Measurements from ENCODE around the gene CEP135. TPM values are rescaled to one million over a fixed set of nuclear protein-coding genes. Genes with fewer than 3 reads are reported as not detected.

CEP135 gene
- polyA plus RNA-seq, 1 of the 3 experiments (the other 2 are of a cell fraction): 1.6 TPM

- Histone ChIP-seq H2AFZ (ENCODE audit: low read depth) (no peak overlapping the region), H3K27ac (ENCODE audit: low read depth in 2 of 2, low read length in 1 of 2) (no peak overlapping the region), H4K20me1 (ENCODE audit: insufficient read depth) (no peaks in the 10 kb centered on the region), H3K36me3 (replicated peaks in 1 of 2; ENCODE audit: control insufficient read depth in 1 of 2, insufficient read depth in 2 of 2, low read length in 1 of 2) (no peaks in the 10 kb centered on the region), H3K9me3 (no peaks in the 10 kb centered on the region), H3K9me2 (no peaks in the 10 kb centered on the region), H3F3A (replicated peaks; ENCODE audit: insufficient read depth) (no peaks in the 10 kb centered on the region), H3K4me1 (ENCODE audit: control insufficient read depth in 1 of 2, insufficient read depth in 2 of 2, low read depth in 1 of 2, low read length in 1 of 2) (peaks cover 0 to 20% of the 10 kb centered on the region in 2 experiments; a peak in 3 of 4 replicates), H3K4me2 (no peak overlapping the region), H3K4me3 (ENCODE audit: low read depth in 2 of 2, low read length in 1 of 2) (no peak overlapping the region), H3K79me2 (ENCODE audit: insufficient read depth) (no peaks in the 10 kb centered on the region; the same call in 1 of the 2 replicates), H3K27me3 (ENCODE audit: insufficient read depth) (no peaks in the 10 kb centered on the region), H3K9ac (no peak overlapping the region)
- CTCF ChIA-PET: interaction anchor here (1.4 to 3.6 kb wide), 2 partner anchors 105 to 248 kb away, joined by 5 to 32 read pairs; partner anchors contain the start of gene CEP135
- WGBS (ENCODE audit: low lambda C conversion rate): 91% methylated on average over 5 of the region's 5 CpGs
- DNase-seq: no peak
- TF ChIP-seq USF2 (IDR thresholded peaks at IDR 0.05; ENCODE audit: borderline replicate concordance, low read depth, low read length): no peak
- no peak for TF ChIP-seq ZBTB33 (IDR thresholded peaks at IDR 0.05; ENCODE audit: borderline replicate concordance, low read depth)
- TF ChIP-seq NRF1 (IDR thresholded peaks at IDR 0.05; ENCODE audit: low read depth, low read length): no peak
- TF ChIP-seq GABPA (IDR thresholded peaks at IDR 0.05; ENCODE audit: low read depth): no peak
- no peak for TF ChIP-seq SIN3A (IDR thresholded peaks at IDR 0.05; ENCODE audit: borderline replicate concordance, low read depth, low read length)
- no peak for TF ChIP-seq TEAD4 (IDR thresholded peaks at IDR 0.05; ENCODE audit: borderline replicate concordance, insufficient read depth)
- no peak for TF ChIP-seq EP300 (IDR thresholded peaks at IDR 0.05; ENCODE audit: borderline replicate concordance in 1 of 2, low read depth in 1 of 2, low read length in 1 of 2)
- TF ChIP-seq PBX3 (IDR thresholded peaks at IDR 0.05): no peak
- no peak for TF ChIP-seq NFIC (IDR thresholded peaks at IDR 0.05; ENCODE audit: borderline replicate concordance)
- no peak for TF ChIP-seq JUND (IDR thresholded peaks at IDR 0.05)
- no peak for TF ChIP-seq MEF2A (IDR thresholded peaks at IDR 0.05; ENCODE audit: borderline replicate concordance, low read depth)
- no peak for TF ChIP-seq FOXJ3 (CRISPR knock-in tag; IDR thresholded peaks at IDR 0.05)
- no peak for TF ChIP-seq USF1 (IDR thresholded peaks at IDR 0.05; ENCODE audit: borderline replicate concordance, low read depth)
- TF ChIP-seq MXI1 (IDR thresholded peaks at IDR 0.05; ENCODE audit: low read depth, low read length): no peak
- no peak for TF ChIP-seq RAD21 (IDR thresholded peaks at IDR 0.05; ENCODE audit: low read length)
- TF ChIP-seq CTCF (IDR thresholded peaks at IDR 0.05): no peak
- TF ChIP-seq RFX5 (IDR thresholded peaks at IDR 0.05; ENCODE audit: low read length): no peak
- POLR2A ChIA-PET: no interaction called here
Observed at GRCh38 chr4:56052966-56053365, 104.2 kb downstream of the CEP135 start.

All from SK-N-SH (cell line).